Neural progenitor cell (in vitro differentiated cells): ENCODE data around the gene PPP2R1B. TPM values are rescaled to one million over a fixed set of nuclear protein-coding genes. Genes with fewer than 3 reads are reported as not detected.

Experiments used
- DNase-seq: peaks from one replicate; pipeline ENCODE4 v3.0.0-alpha.2; 2016; ENCODE audit warnings: low spot score
- H2AFZ ChIP-seq: fragments of 200-600 bp; sonication (generic); replicated peaks from 2 replicates; pipeline ENCODE4 v1.6.1; 2016; ENCODE audit warnings: antibody characterized with exemption
- H3F3A ChIP-seq: fragments of 200-600 bp; sonication (generic); 2 replicates; pipeline ENCODE4 v1.6.1; 2016; ENCODE audit warnings: antibody characterized with exemption, low read depth
- H3K27ac ChIP-seq: fragments of 200-600 bp; sonication (generic); 2 replicates; pipeline ENCODE4 v1.5.1; 2016; ENCODE audit warnings: mild to moderate bottlenecking
- H3K27me3 ChIP-seq: fragments of 200-600 bp; sonication (generic); 2 replicates; pipeline ENCODE4 v1.6.1; 2016; ENCODE audit warnings: mild to moderate bottlenecking, moderate library complexity
- H3K36me3 ChIP-seq: fragments of 200-600 bp; sonication (generic); 2 replicates; pipeline ENCODE4 v1.5.1; 2016
- H3K4me1 ChIP-seq: fragments of 200-600 bp; sonication (generic); 2 replicates; pipeline ENCODE4 v1.6.1; 2016; ENCODE audit warnings: mixed run types
- H3K4me2 ChIP-seq: fragments of 200-600 bp; sonication (generic); 2 replicates; pipeline ENCODE4 v1.6.1; 2016
- H3K4me3 ChIP-seq: fragments of 200-600 bp; sonication (generic); 2 replicates; pipeline ENCODE4 v1.5.1; 2016
- H3K79me2 ChIP-seq: fragments of 200-600 bp; sonication (generic); 2 replicates; pipeline ENCODE4 v1.6.1; 2016; ENCODE audit warnings: low read depth
- H3K9ac ChIP-seq: fragments of 200-600 bp; sonication (generic); 2 replicates; pipeline ENCODE4 v1.6.1; 2016
- H3K9me3 ChIP-seq: fragments of 200-600 bp; sonication (generic); 2 replicates; pipeline ENCODE4 v1.5.1; 2016; ENCODE audit warnings: low read depth
- H4K20me1 ChIP-seq: fragments of 200-600 bp; sonication (generic); 2 replicates; pipeline ENCODE4 v1.6.1; 2016; ENCODE audit warnings: low read depth
- H3K27ac Mint-ChIP-seq: 3 replicates; pipeline ENCODE4 v1.8.0; 2021; ENCODE audit warnings: mixed read lengths
- H3K27me3 Mint-ChIP-seq: 2 replicates; pipeline ENCODE4 v1.8.0; 2022; ENCODE audit warnings: low read depth, mild to moderate bottlenecking, inconsistent platforms, moderate library complexity, mixed read lengths; ENCODE audit not compliant: insufficient read depth
- H3K36me3 Mint-ChIP-seq: 3 replicates; pipeline ENCODE4 v1.8.0; 2021; ENCODE audit warnings: mixed read lengths
- H3K4me1 Mint-ChIP-seq: 3 replicates; pipeline ENCODE4 v1.8.0; 2021; ENCODE audit warnings: mixed read lengths
- H3K4me3 Mint-ChIP-seq: 3 replicates; pipeline ENCODE4 v1.8.0; 2021; ENCODE audit warnings: mild to moderate bottlenecking, moderate library complexity, mixed read lengths
- H3K9me3 Mint-ChIP-seq: 3 replicates; pipeline ENCODE4 v1.8.0; 2020; ENCODE audit warnings: mixed read lengths
- CTCF ChIP-seq: fragments of 200-600 bp; sonication (generic); IDR thresholded peaks from 2 replicates; pipeline ENCODE4 v1.5.1; 2017; ENCODE audit warnings: antibody characterized with exemption, mild to moderate bottlenecking
- EZH2 ChIP-seq: fragments of 200-600 bp; sonication (generic); IDR thresholded peaks from 2 replicates; pipeline ENCODE4 v1.6.1; 2017; ENCODE audit warnings: antibody characterized with exemption, mild to moderate bottlenecking, moderate library complexity
- EZH2phosphoT487 ChIP-seq: fragments of 200-600 bp; sonication (generic); IDR thresholded peaks from 2 replicates; pipeline ENCODE4 v1.6.1; 2017; ENCODE audit warnings: antibody characterized with exemption
- total RNA-seq: library from RNA; depleted of rRNA; stranded (reverse); fragments of >200 nt; gene quantifications from 2 replicates; pipeline ENCODE4 v1.2.3, GENCODE V29; 2015; ENCODE audit warnings: low replicate concordance

Gene PPP2R1B
- total RNA-seq, 1 donor from 2014 or later, result 68.4 TPM

GRCh38 chr11:111808834-111809233, 42.6 kb upstream of the PPP2R1B start:
- H3K4me3 Mint-ChIP-seq, result no peak overlapping the region
- no peaks in the 10 kb centered on the region for H3K27me3 Mint-ChIP-seq
- no peaks in the 10 kb centered on the region for H3K9me3 Mint-ChIP-seq
- H3K36me3 ChIP-seq, result no peaks in the 10 kb centered on the region
- no peaks in the 10 kb centered on the region for H3K9me3 ChIP-seq
- no peak overlapping the region for H3K27ac Mint-ChIP-seq
- H3K4me3 ChIP-seq, result no peak overlapping the region
- H3K79me2 ChIP-seq, result no peaks in the 10 kb centered on the region
- H3K27me3 ChIP-seq, result no peaks in the 10 kb centered on the region
- H3K4me1 Mint-ChIP-seq, result no peaks in the 10 kb centered on the region
- no peaks in the 10 kb centered on the region for H3K4me1 ChIP-seq
- H4K20me1 ChIP-seq, result no peaks in the 10 kb centered on the region
- H3K27ac ChIP-seq, result no peak overlapping the region
- no peak for DNase-seq
- H2AFZ ChIP-seq, result no peak overlapping the region
- H3F3A ChIP-seq, result no peaks in the 10 kb centered on the region
- TF ChIP-seq EZH2 (no peak), EZH2phosphoT487 (no peak), CTCF (no peak)
- no peak overlapping the region for H3K9ac ChIP-seq
- no peak overlapping the region for H3K4me2 ChIP-seq
- peaks cover 27% of the 10 kb centered on the region for H3K36me3 Mint-ChIP-seq

GRCh38 chr11:111808063-111808588, 41.9 kb upstream of the PPP2R1B start:
- Histone ChIP-seq H3K9me3 (no peaks in the 10 kb centered on the region), H3K79me2 (no peaks in the 10 kb centered on the region), H3K36me3 (no peaks in the 10 kb centered on the region), H3K4me3 (no peak overlapping the region), H3K27ac (no peak overlapping the region), H3F3A (no peaks in the 10 kb centered on the region), H2AFZ (no peak overlapping the region), H3K4me1 (no peaks in the 10 kb centered on the region), H4K20me1 (no peaks in the 10 kb centered on the region), H3K27me3 (no peaks in the 10 kb centered on the region), H3K9ac (no peak overlapping the region), H3K4me2 (no peak overlapping the region)
- DNase-seq, result no peak
- no peaks in the 10 kb centered on the region for H3K4me1 Mint-ChIP-seq
- H3K9me3 Mint-ChIP-seq, result no peaks in the 10 kb centered on the region
- H3K27ac Mint-ChIP-seq, result no peak overlapping the region
- no peaks in the 10 kb centered on the region for H3K27me3 Mint-ChIP-seq
- peaks cover 31% of the 10 kb centered on the region for H3K36me3 Mint-ChIP-seq
- no peak overlapping the region for H3K4me3 Mint-ChIP-seq
- TF ChIP-seq CTCF (no peak), EZH2phosphoT487 (no peak), EZH2 (no peak)

GRCh38 chr11:111807076-111807475, 40.9 kb upstream of the PPP2R1B start:
- Histone ChIP-seq H2AFZ (no peak overlapping the region), H3K4me3 (no peak overlapping the region), H3K9me3 (no peaks in the 10 kb centered on the region), H3K27me3 (no peaks in the 10 kb centered on the region), H3K4me1 (no peaks in the 10 kb centered on the region), H3K36me3 (no peaks in the 10 kb centered on the region), H3K4me2 (no peak overlapping the region), H3K79me2 (no peaks in the 10 kb centered on the region), H4K20me1 (no peaks in the 10 kb centered on the region), H3K27ac (no peak overlapping the region), H3F3A (no peaks in the 10 kb centered on the region), H3K9ac (no peak overlapping the region)
- H3K27ac Mint-ChIP-seq, result no peak overlapping the region
- no peak for DNase-seq
- peaks cover 24% of the 10 kb centered on the region for H3K36me3 Mint-ChIP-seq
- no peaks in the 10 kb centered on the region for H3K4me1 Mint-ChIP-seq
- no peak overlapping the region for H3K4me3 Mint-ChIP-seq
- H3K27me3 Mint-ChIP-seq, result no peaks in the 10 kb centered on the region
- H3K9me3 Mint-ChIP-seq, result no peaks in the 10 kb centered on the region
- no peak for TF ChIP-seq EZH2
- no peak for TF ChIP-seq CTCF
- TF ChIP-seq EZH2phosphoT487, result no peak
